HG02610 (cell line): Measurements from ENCODE around the gene UBAP1L.
"Not testable (repeated sequence)": the region's sequence is repeated elsewhere in the genome, so short reads cannot be mapped to it uniquely, and the experiment has no call there.

Source experiments
- ATAC-seq: cut with Tn5 transposase; IDR thresholded peaks from one replicate; pipeline ENCODE4 v1.9.1; 2021; ENCODE audit warnings: mild to moderate bottlenecking, moderate library complexity; ENCODE audit not compliant: unreplicated experiment

UBAP1L gene

GRCh38 chr15:65085207-65085753 lies 29.7 kb downstream of the UBAP1L start:
- ATAC-seq = no peak

- ATAC-seq = no peak
Observed at GRCh38 chr15:65084500-65085206, 30.3 kb downstream of the UBAP1L start.

GRCh38 chr15:65083262-65083701 lies 31.7 kb downstream of the UBAP1L start:
- ATAC-seq = no peak

- ATAC-seq = no peak
Observed at GRCh38 chr15:65082303-65082953, 32.6 kb downstream of the UBAP1L start.

- no peak for ATAC-seq
Observed at GRCh38 chr15:65081758-65082157, 33.2 kb downstream of the UBAP1L start.

- ATAC-seq = no peak
Observed at GRCh38 chr15:65081270-65081669, 33.7 kb downstream of the UBAP1L start.

GRCh38 chr15:65079580-65079979 lies 35.4 kb downstream of the UBAP1L start:
- ATAC-seq = no peak

- ATAC-seq = no peak
Observed at GRCh38 chr15:65077981-65078352, 37.0 kb downstream of the UBAP1L start.

GRCh38 chr15:65077291-65077980 lies 37.6 kb downstream of the UBAP1L start:
- no peak for ATAC-seq

- no peak for ATAC-seq
Observed at GRCh38 chr15:65076486-65077290, 38.3 kb downstream of the UBAP1L start, which contains the start of gene KBTBD13. TSS of gene KBTBD13 (plus strand) at chr15:65076746. CDS start at chr15:65076816, 70 bp downstream.

GRCh38 chr15:65075607-65076395 lies 39.2 kb downstream of the UBAP1L start:
- not testable (repeated sequence) for ATAC-seq

- not testable (repeated sequence) for ATAC-seq
Observed at GRCh38 chr15:65074946-65075345, 40.1 kb downstream of the UBAP1L start.

- ATAC-seq = no peak
Observed at GRCh38 chr15:65072617-65073016, 42.4 kb downstream of the UBAP1L start.

GRCh38 chr15:65072027-65072426 lies 43.0 kb downstream of the UBAP1L start:
- no peak for ATAC-seq

- ATAC-seq = no peak
Observed at GRCh38 chr15:65071381-65071811, 43.6 kb downstream of the UBAP1L start.

- ATAC-seq = no peak
Observed at GRCh38 chr15:65069779-65070546, 45.0 kb downstream of the UBAP1L start.

GRCh38 chr15:65069179-65069578 lies 45.8 kb downstream of the UBAP1L start:
- ATAC-seq = no peak

GRCh38 chr15:65068403-65068788 lies 46.6 kb downstream of the UBAP1L start:
- no peak for ATAC-seq
